ENCODE results near the gene FRAS1. TPM values are rescaled to one million over a fixed set of nuclear protein-coding genes. Genes with fewer than 3 reads are reported as not detected.

The FRAS1 gene
- total and polyA plus RNA-seq, 2 of the 8 experiments (the other 6 are each of a cell fraction or from before 2014, with no cell fraction given), result 38.5 to 109 TPM

GRCh38 chr4:78544678-78545077, 487.6 kb downstream of the FRAS1 start:
- Histone ChIP-seq H4K8ac (ENCODE audit: extremely low read depth, insufficient read depth, low read length) (no peak overlapping the region), H3K9ac (replicated peaks in 1 of 4; ENCODE audit: extremely low read depth in 1 of 4, low read depth in 3 of 4, low read length in 3 of 4) (no peak overlapping the region), H3K14ac (ENCODE audit: insufficient read length) (no peak overlapping the region), H2AFZ (ENCODE audit: low read length) (no peak overlapping the region), H4K20me1 (replicated peaks in 1 of 2; ENCODE audit: control insufficient read depth in 1 of 2, insufficient read depth in 2 of 2, low read length in 2 of 2) (no peaks in the 10 kb centered on the region), H3K4ac (replicated peaks; ENCODE audit: insufficient read length, low read depth, low read length) (no peak overlapping the region), H2BK12ac (ENCODE audit: low read depth, low read length) (no peak overlapping the region), H2BK120ac (replicated peaks; ENCODE audit: low read depth, low read length) (no peak overlapping the region), H4K5ac (ENCODE audit: insufficient read length, low read depth, low read length) (no peak overlapping the region), H2BK5ac (ENCODE audit: low read depth, low read length) (no peak overlapping the region), H2AK5ac (ENCODE audit: low read depth, low read length) (no peak overlapping the region), H3K36me3 (ENCODE audit: control insufficient read depth in 2 of 4, insufficient read depth in 4 of 4, low read length in 3 of 4) (peaks cover 5 to 24% (median 15%) of the 10 kb centered on the region in 4 experiments; a peak in 6 of 8 replicates), H3K4me1 (replicated peaks in 1 of 4; ENCODE audit: control insufficient read depth in 3 of 4, insufficient read depth in 4 of 4, low read length in 3 of 4) (no peaks in the 10 kb centered on the region), H3K18ac (ENCODE audit: extremely low read depth, low read length) (no peak overlapping the region), H3K4me3 (ENCODE audit: extremely low read depth in 1 of 4, insufficient read depth in 2 of 4, low read depth in 3 of 4, low read length in 4 of 4) (no peak overlapping the region), H3K4me2 (ENCODE audit: insufficient read depth in 1 of 2, low read depth in 2 of 2, low read length in 2 of 2) (no peak overlapping the region), H3K27ac (ENCODE audit: low read depth, low read length) (no peak overlapping the region), H3K9me3 (ENCODE audit: insufficient read depth in 2 of 2, low read depth in 1 of 2, low read length in 1 of 2) (peaks cover 0 to 4% of the 10 kb centered on the region in 2 experiments; a peak in 1 of 4 replicates), H3K23ac (ENCODE audit: insufficient read length) (no peak overlapping the region), H4K91ac (replicated peaks; ENCODE audit: insufficient read length, low read length) (no peak overlapping the region), H3K27me3 (replicated peaks in 1 of 4; ENCODE audit: control insufficient read depth in 3 of 4, extremely low read depth in 1 of 4, insufficient read depth in 3 of 4, low read length in 3 of 4) (no peaks in the 10 kb centered on the region), H2BK20ac (ENCODE audit: low read length) (no peak overlapping the region), H2BK15ac (ENCODE audit: low read length) (no peak overlapping the region), H3K23me2 (ENCODE audit: low read depth, low read length) (no peaks in the 10 kb centered on the region), H3K79me2 (ENCODE audit: control insufficient read depth in 1 of 2, insufficient read depth in 2 of 2, low read length in 2 of 2) (no peaks in the 10 kb centered on the region), H3K56ac (replicated peaks; ENCODE audit: insufficient read length, low read depth, low read length) (no peak overlapping the region), H3K79me1 (ENCODE audit: low read depth, low read length) (no peaks in the 10 kb centered on the region; the same call in 1 of the 2 replicates)
- 94% methylated on average over 2 of the region's 2 CpGs; no CpG with 5 or more reads in 1 of the 2 experiments for WGBS, 2 experiments (ENCODE audit: extremely low coverage in 1 of 2, insufficient coverage in 1 of 2, insufficient read length in 1 of 2, insufficient replicate concordance in 2 of 2, low coverage in 1 of 2, low lambda C conversion rate in 2 of 2, missing lambda C conversion rate in 1 of 2)
- DNase-seq (ENCODE audit: low read depth in 1 of 2, low spot score in 2 of 2), result no peak
- ChIA-PET POLR2A (ENCODE audit: partially characterized antibody) (no interaction called here), CTCF (ENCODE audit: partially characterized antibody) (interaction anchor here (0.8 to 1.6 kb wide), 4 partner anchors 22 to 550 kb away, joined by 3 read pairs; no protein-coding TSS in a partner anchor)
- FAIRE-seq, result no peak
- TF ChIP-seq MAFK (IDR thresholded peaks at IDR 0.05; ENCODE audit: low read depth, low read length) (no peak), SP2 (IDR thresholded peaks at IDR 0.05; ENCODE audit: low read length) (no peak), CTCF (IDR thresholded peaks at IDR 0.05; ENCODE audit: control extremely low read depth in 1 of 3, insufficient read depth in 1 of 3, low read depth in 1 of 3, low read length in 3 of 3) (no peak), TBP (IDR thresholded peaks at IDR 0.05; ENCODE audit: low read depth, low read length) (no peak), ZNF274 (IDR thresholded peaks at IDR 0.05; ENCODE audit: borderline replicate concordance, extremely low read depth, low read length) (no peak), USF2 (IDR thresholded peaks at IDR 0.05; ENCODE audit: low read length) (no peak), RAD21 (IDR thresholded peaks at IDR 0.05 in 1 of 2, conservative IDR thresholded peaks at IDR 0.05 in 1 of 2; ENCODE audit: low read depth in 2 of 2, low read length in 2 of 2) (no peak), NANOG (IDR thresholded peaks at IDR 0.05; ENCODE audit: insufficient read depth, low read depth, low read length, poor library complexity, severe bottlenecking) (no peak), POLR2AphosphoS5 (IDR thresholded peaks at IDR 0.05; ENCODE audit: low read depth, low read length) (no peak)

Data from H1 (cell line).